HEK293 (cell line): ENCODE results near the gene POLH.

ENCODE experiments used
- GLIS1 ChIP-seq: fragments of 450-650 bp; formaldehyde crosslinking; IDR thresholded peaks from 2 replicates; pipeline ENCODE4 v1.5.1; 2016; ENCODE audit warnings: missing biosample characterization, missing genetic modification characterization
- KLF1 ChIP-seq: fragments of 450-650 bp; formaldehyde crosslinking; IDR thresholded peaks from 2 replicates; pipeline ENCODE4 v1.5.1; 2016; ENCODE audit warnings: missing biosample characterization, missing genetic modification characterization
- YY2 ChIP-seq: fragments of 450-650 bp; formaldehyde crosslinking; IDR thresholded peaks from 2 replicates; pipeline ENCODE4 v1.5.1; 2016; ENCODE audit warnings: missing biosample characterization, missing genetic modification characterization
- ZBTB48 ChIP-seq: fragments of 450-650 bp; formaldehyde crosslinking; IDR thresholded peaks from 2 replicates; pipeline ENCODE4 v1.5.1; 2016; ENCODE audit warnings: missing biosample characterization, missing genetic modification characterization
- ZNF10 ChIP-seq: fragments of 450-650 bp; formaldehyde crosslinking; IDR thresholded peaks from 2 replicates; pipeline ENCODE4 v1.5.1; 2017; ENCODE audit warnings: missing biosample characterization, missing genetic modification characterization
- ZNF112 ChIP-seq: fragments of 450-650 bp; formaldehyde crosslinking; IDR thresholded peaks from 2 replicates; pipeline ENCODE4 v1.5.0; 2017; ENCODE audit warnings: missing biosample characterization, missing genetic modification characterization
- ZNF16 ChIP-seq: fragments of 450-650 bp; formaldehyde crosslinking; IDR thresholded peaks from 2 replicates; pipeline ENCODE4 v1.5.1; 2016; ENCODE audit warnings: low read depth, missing biosample characterization, missing genetic modification characterization
- ZNF174 ChIP-seq: fragments of 450-650 bp; formaldehyde crosslinking; IDR thresholded peaks from 2 replicates; pipeline ENCODE4 v1.5.0; 2017; ENCODE audit warnings: missing biosample characterization, mild to moderate bottlenecking, missing genetic modification characterization
- ZNF202 ChIP-seq: fragments of 450-650 bp; formaldehyde crosslinking; IDR thresholded peaks from 2 replicates; pipeline ENCODE4 v1.5.1; 2016; ENCODE audit warnings: missing biosample characterization, missing genetic modification characterization, borderline replicate concordance
- ZNF354C ChIP-seq: fragments of 450-650 bp; formaldehyde crosslinking; IDR thresholded peaks from 2 replicates; pipeline ENCODE4 v1.5.1; 2016; ENCODE audit warnings: missing biosample characterization, missing genetic modification characterization, low read depth, borderline replicate concordance
- ZNF391 ChIP-seq: fragments of 450-650 bp; formaldehyde crosslinking; IDR thresholded peaks from 2 replicates; pipeline ENCODE4 v1.5.1; 2016; ENCODE audit warnings: low read depth, missing biosample characterization, missing genetic modification characterization, borderline replicate concordance
- ZNF433 ChIP-seq: fragments of 450-650 bp; formaldehyde crosslinking; IDR thresholded peaks from 2 replicates; pipeline ENCODE4 v1.5.1; 2016; ENCODE audit warnings: missing biosample characterization, missing genetic modification characterization, low read depth
- ZNF521 ChIP-seq: fragments of 450-650 bp; formaldehyde crosslinking; IDR thresholded peaks from 2 replicates; pipeline ENCODE4 v1.5.1; 2017; ENCODE audit warnings: missing biosample characterization, mild to moderate bottlenecking, missing genetic modification characterization
- ZNF529 ChIP-seq: fragments of 450-650 bp; formaldehyde crosslinking; IDR thresholded peaks from 2 replicates; pipeline ENCODE4 v1.5.1; 2017; ENCODE audit warnings: missing genetic modification characterization, missing biosample characterization; ENCODE audit not compliant: insufficient replicate concordance
- ZNF629 ChIP-seq: fragments of 450-650 bp; formaldehyde crosslinking; IDR thresholded peaks from 2 replicates; pipeline ENCODE4 v1.5.1; 2017; ENCODE audit warnings: missing biosample characterization, missing genetic modification characterization
- ZNF660 ChIP-seq: fragments of 450-650 bp; IDR thresholded peaks from 2 replicates; pipeline ENCODE4 v1.5.1; 2018; ENCODE audit warnings: missing biosample characterization, mild to moderate bottlenecking, missing genetic modification characterization
- ZNF768 ChIP-seq: fragments of 450-650 bp; formaldehyde crosslinking; IDR thresholded peaks from 2 replicates; pipeline ENCODE4 v1.5.1; 2018; ENCODE audit warnings: missing biosample characterization, mild to moderate bottlenecking, missing genetic modification characterization
- ZSCAN16 ChIP-seq: fragments of 450-650 bp; formaldehyde crosslinking; IDR thresholded peaks from 2 replicates; pipeline ENCODE4 v1.5.1; 2016; ENCODE audit warnings: missing biosample characterization, missing genetic modification characterization
- TF ChIP-seq, protein P1 (sequence below): fragments of 450-650 bp; formaldehyde crosslinking; IDR thresholded peaks from 2 replicates; pipeline ENCODE4 v1.5.1; 2016; ENCODE audit warnings: missing biosample characterization, missing genetic modification characterization, low read depth
- TF ChIP-seq, protein P2 (sequence below): fragments of 450-650 bp; formaldehyde crosslinking; IDR thresholded peaks from 2 replicates; pipeline ENCODE4 v1.5.1; 2016; ENCODE audit warnings: missing biosample characterization, missing genetic modification characterization
- TF ChIP-seq, protein P3 (sequence below): fragments of 450-650 bp; formaldehyde crosslinking; IDR thresholded peaks from 2 replicates; pipeline ENCODE4 v1.5.1; 2016; ENCODE audit warnings: missing biosample characterization, missing genetic modification characterization
- TF ChIP-seq, protein P4 (sequence below): fragments of 450-650 bp; formaldehyde crosslinking; IDR thresholded peaks from 2 replicates; pipeline ENCODE4 v1.5.1; 2017; ENCODE audit warnings: missing biosample characterization, missing genetic modification characterization
- TF ChIP-seq, protein P5 (sequence below): fragments of 450-650 bp; formaldehyde crosslinking; IDR thresholded peaks from 2 replicates; pipeline ENCODE4 v1.5.1; 2016; ENCODE audit warnings: missing biosample characterization, missing genetic modification characterization
- TF ChIP-seq, protein P6 (sequence below): fragments of 450-650 bp; formaldehyde crosslinking; IDR thresholded peaks from 2 replicates; pipeline ENCODE4 v1.5.1; 2016; ENCODE audit warnings: missing biosample characterization, missing genetic modification characterization

Gene POLH

DNA sequence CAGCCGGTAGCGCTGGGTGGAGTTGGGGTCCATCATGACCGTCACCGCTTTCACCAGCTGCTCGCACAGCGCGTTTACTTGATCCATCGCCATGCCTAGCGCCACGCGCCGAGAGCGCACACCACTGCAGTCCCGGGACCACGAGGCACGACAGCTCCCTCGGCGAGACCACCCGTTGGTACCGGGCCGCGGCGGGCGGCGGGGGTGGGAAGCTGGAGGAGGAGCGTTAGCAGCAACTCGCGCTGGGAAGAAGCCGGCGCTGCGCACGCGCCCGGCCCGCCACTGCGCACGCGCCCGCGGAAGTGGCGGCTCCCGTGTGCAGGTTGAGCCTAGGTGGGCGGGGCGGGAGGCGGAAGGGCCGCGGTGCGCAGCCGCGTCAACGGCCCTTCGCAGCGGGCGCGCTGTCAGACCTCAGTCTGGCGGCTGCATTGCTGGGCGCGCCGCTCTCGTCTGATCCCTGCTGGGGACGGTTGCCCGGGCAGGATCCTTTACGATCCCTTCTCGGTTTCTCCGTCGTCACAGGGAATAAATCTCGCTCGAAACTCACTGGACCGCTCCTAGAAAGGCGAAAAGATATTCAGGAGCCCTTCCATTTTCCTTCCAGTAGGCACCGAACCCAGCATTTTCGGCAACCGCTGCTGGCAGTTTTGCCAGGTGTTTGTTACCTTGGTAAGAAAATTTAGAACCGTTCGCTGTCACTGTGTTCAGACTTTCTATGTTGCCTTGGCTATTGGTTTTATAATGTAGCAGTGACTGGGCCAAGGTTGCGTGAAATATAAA, at the start of gene POLH, which contains the start of gene XPO5 (continued):
- TF ChIP-seq, protein P1, sequence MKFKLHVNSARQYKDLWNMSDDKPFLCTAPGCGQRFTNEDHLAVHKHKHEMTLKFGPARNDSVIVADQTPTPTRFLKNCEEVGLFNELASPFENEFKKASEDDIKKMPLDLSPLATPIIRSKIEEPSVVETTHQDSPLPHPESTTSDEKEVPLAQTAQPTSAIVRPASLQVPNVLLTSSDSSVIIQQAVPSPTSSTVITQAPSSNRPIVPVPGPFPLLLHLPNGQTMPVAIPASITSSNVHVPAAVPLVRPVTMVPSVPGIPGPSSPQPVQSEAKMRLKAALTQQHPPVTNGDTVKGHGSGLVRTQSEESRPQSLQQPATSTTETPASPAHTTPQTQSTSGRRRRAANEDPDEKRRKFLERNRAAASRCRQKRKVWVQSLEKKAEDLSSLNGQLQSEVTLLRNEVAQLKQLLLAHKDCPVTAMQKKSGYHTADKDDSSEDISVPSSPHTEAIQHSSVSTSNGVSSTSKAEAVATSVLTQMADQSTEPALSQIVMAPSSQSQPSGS (tag by site-specific recombination), result no peak
- TF ChIP-seq ZNF768 (tag by site-specific recombination) (0 out of 2 replicates have a peak, but pooled peaks have one; percentile 10), ZNF629 (tag by site-specific recombination) (peak; percentile 52; the same call in 1 of the 2 replicates), ZNF112 (tag by site-specific recombination) (no peak), ZNF174 (tag by site-specific recombination) (no peak), GLIS1 (peak; percentile 47; the same call in 1 of the 2 replicates), ZNF660 (tag by site-specific recombination) (peak; percentile 70), ZNF391 (tag by site-specific recombination) (no peak; the same call in 1 of the 2 replicates), ZNF521 (no peak), ZBTB48 (peak; percentile 67), ZNF16 (tag by site-specific recombination) (no peak), ZNF202 (no peak), ZSCAN16 (tag by site-specific recombination) (no peak), ZNF433 (tag by site-specific recombination) (no peak), KLF1 (tag by site-specific recombination) (no peak), ZNF529 (tag by site-specific recombination) (peak; percentile 50), YY2 (tag by site-specific recombination) (peak; percentile 27; the same call in 1 of the 2 replicates), ZNF354C (tag by site-specific recombination) (no peak), ZNF10 (tag by site-specific recombination) (peak; percentile 11; the same call in 1 of the 2 replicates)
- TF ChIP-seq, protein P2, sequence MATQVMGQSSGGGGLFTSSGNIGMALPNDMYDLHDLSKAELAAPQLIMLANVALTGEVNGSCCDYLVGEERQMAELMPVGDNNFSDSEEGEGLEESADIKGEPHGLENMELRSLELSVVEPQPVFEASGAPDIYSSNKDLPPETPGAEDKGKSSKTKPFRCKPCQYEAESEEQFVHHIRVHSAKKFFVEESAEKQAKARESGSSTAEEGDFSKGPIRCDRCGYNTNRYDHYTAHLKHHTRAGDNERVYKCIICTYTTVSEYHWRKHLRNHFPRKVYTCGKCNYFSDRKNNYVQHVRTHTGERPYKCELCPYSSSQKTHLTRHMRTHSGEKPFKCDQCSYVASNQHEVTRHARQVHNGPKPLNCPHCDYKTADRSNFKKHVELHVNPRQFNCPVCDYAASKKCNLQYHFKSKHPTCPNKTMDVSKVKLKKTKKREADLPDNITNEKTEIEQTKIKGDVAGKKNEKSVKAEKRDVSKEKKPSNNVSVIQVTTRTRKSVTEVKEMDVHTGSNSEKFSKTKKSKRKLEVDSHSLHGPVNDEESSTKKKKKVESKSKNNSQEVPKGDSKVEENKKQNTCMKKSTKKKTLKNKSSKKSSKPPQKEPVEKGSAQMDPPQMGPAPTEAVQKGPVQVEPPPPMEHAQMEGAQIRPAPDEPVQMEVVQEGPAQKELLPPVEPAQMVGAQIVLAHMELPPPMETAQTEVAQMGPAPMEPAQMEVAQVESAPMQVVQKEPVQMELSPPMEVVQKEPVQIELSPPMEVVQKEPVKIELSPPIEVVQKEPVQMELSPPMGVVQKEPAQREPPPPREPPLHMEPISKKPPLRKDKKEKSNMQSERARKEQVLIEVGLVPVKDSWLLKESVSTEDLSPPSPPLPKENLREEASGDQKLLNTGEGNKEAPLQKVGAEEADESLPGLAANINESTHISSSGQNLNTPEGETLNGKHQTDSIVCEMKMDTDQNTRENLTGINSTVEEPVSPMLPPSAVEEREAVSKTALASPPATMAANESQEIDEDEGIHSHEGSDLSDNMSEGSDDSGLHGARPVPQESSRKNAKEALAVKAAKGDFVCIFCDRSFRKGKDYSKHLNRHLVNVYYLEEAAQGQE (tag by site-specific recombination), result no peak
- TF ChIP-seq, protein P3, sequence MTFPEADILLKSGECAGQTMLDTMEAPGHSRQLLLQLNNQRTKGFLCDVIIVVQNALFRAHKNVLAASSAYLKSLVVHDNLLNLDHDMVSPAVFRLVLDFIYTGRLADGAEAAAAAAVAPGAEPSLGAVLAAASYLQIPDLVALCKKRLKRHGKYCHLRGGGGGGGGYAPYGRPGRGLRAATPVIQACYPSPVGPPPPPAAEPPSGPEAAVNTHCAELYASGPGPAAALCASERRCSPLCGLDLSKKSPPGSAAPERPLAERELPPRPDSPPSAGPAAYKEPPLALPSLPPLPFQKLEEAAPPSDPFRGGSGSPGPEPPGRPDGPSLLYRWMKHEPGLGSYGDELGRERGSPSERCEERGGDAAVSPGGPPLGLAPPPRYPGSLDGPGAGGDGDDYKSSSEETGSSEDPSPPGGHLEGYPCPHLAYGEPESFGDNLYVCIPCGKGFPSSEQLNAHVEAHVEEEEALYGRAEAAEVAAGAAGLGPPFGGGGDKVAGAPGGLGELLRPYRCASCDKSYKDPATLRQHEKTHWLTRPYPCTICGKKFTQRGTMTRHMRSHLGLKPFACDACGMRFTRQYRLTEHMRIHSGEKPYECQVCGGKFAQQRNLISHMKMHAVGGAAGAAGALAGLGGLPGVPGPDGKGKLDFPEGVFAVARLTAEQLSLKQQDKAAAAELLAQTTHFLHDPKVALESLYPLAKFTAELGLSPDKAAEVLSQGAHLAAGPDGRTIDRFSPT, result peak; percentile 29
- TF ChIP-seq, protein P4, sequence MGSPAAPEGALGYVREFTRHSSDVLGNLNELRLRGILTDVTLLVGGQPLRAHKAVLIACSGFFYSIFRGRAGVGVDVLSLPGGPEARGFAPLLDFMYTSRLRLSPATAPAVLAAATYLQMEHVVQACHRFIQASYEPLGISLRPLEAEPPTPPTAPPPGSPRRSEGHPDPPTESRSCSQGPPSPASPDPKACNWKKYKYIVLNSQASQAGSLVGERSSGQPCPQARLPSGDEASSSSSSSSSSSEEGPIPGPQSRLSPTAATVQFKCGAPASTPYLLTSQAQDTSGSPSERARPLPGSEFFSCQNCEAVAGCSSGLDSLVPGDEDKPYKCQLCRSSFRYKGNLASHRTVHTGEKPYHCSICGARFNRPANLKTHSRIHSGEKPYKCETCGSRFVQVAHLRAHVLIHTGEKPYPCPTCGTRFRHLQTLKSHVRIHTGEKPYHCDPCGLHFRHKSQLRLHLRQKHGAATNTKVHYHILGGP (tag by site-specific recombination), result 0 out of 2 replicates have a peak, but pooled peaks have one; percentile 24
- TF ChIP-seq, protein P5, sequence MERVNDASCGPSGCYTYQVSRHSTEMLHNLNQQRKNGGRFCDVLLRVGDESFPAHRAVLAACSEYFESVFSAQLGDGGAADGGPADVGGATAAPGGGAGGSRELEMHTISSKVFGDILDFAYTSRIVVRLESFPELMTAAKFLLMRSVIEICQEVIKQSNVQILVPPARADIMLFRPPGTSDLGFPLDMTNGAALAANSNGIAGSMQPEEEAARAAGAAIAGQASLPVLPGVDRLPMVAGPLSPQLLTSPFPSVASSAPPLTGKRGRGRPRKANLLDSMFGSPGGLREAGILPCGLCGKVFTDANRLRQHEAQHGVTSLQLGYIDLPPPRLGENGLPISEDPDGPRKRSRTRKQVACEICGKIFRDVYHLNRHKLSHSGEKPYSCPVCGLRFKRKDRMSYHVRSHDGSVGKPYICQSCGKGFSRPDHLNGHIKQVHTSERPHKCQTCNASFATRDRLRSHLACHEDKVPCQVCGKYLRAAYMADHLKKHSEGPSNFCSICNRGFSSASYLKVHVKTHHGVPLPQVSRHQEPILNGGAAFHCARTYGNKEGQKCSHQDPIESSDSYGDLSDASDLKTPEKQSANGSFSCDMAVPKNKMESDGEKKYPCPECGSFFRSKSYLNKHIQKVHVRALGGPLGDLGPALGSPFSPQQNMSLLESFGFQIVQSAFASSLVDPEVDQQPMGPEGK, result peak; percentile 92
- TF ChIP-seq, protein P6, sequence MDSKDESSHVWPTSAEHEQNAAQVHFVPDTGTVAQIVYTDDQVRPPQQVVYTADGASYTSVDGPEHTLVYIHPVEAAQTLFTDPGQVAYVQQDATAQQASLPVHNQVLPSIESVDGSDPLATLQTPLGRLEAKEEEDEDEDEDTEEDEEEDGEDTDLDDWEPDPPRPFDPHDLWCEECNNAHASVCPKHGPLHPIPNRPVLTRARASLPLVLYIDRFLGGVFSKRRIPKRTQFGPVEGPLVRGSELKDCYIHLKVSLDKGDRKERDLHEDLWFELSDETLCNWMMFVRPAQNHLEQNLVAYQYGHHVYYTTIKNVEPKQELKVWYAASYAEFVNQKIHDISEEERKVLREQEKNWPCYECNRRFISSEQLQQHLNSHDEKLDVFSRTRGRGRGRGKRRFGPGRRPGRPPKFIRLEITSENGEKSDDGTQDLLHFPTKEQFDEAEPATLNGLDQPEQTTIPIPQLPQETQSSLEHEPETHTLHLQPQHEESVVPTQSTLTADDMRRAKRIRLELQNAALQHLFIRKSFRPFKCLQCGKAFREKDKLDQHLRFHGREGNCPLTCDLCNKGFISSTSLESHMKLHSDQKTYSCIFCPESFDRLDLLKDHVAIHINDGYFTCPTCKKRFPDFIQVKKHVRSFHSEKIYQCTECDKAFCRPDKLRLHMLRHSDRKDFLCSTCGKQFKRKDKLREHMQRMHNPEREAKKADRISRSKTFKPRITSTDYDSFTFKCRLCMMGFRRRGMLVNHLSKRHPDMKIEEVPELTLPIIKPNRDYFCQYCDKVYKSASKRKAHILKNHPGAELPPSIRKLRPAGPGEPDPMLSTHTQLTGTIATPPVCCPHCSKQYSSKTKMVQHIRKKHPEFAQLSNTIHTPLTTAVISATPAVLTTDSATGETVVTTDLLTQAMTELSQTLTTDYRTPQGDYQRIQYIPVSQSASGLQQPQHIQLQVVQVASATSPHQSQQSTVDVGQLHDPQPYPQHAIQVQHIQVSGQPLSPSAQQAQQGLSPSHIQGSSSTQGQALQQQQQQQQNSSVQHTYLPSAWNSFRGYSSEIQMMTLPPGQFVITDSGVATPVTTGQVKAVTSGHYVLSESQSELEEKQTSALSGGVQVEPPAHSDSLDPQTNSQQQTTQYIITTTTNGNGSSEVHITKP (tag by site-specific recombination), result 0 out of 2 replicates have a peak, but pooled peaks have one; percentile 10
